Stomach smooth muscle (tissue), 2 donors: Measurements from ENCODE around the gene TRAK2.
"Not testable (repeated sequence)": the region's sequence is repeated elsewhere in the genome, so short reads cannot be mapped to it uniquely, and the experiment has no call there.

Experiments used
- H3K27ac ChIP-seq: one replicate; pipeline ENCODE4 v1.7.0; 2013; ENCODE audit warnings: mild to moderate bottlenecking, low read length, inconsistent platforms
- H3K27me3 ChIP-seq, 2 donors: one replicate each; pipeline ENCODE4 v1.7.0; 2013; ENCODE audit warnings: low read length in 2 of 2; ENCODE audit not compliant: insufficient read depth in 2 of 2, control insufficient read depth in 1 of 2
- H3K36me3 ChIP-seq, 2 donors: one replicate each; pipeline ENCODE4 v1.7.0; 2013; ENCODE audit warnings: low read length in 2 of 2; ENCODE audit not compliant: control insufficient read depth in 2 of 2, insufficient read depth in 2 of 2
- H3K4me1 ChIP-seq: one replicate; pipeline ENCODE4 v1.7.0; 2013; ENCODE audit warnings: low read length; ENCODE audit not compliant: control insufficient read depth, insufficient read depth
- H3K4me3 ChIP-seq, 2 donors: one replicate each; pipeline ENCODE4 v1.7.0; 2013; ENCODE audit warnings: low read length in 2 of 2
- H3K9ac ChIP-seq, 2 donors: one replicate each; pipeline ENCODE4 v1.7.0; 2013; ENCODE audit warnings: low read length in 2 of 2, mild to moderate bottlenecking in 1 of 2
- H3K9me3 ChIP-seq, 2 donors: one replicate each; pipeline ENCODE4 v1.7.0; 2013; ENCODE audit warnings: low read length in 2 of 2; ENCODE audit not compliant: control insufficient read depth in 2 of 2
- donor health status: healthy.
- donor health status: Pancreatic carcinoma.

The TRAK2 gene

DNA sequence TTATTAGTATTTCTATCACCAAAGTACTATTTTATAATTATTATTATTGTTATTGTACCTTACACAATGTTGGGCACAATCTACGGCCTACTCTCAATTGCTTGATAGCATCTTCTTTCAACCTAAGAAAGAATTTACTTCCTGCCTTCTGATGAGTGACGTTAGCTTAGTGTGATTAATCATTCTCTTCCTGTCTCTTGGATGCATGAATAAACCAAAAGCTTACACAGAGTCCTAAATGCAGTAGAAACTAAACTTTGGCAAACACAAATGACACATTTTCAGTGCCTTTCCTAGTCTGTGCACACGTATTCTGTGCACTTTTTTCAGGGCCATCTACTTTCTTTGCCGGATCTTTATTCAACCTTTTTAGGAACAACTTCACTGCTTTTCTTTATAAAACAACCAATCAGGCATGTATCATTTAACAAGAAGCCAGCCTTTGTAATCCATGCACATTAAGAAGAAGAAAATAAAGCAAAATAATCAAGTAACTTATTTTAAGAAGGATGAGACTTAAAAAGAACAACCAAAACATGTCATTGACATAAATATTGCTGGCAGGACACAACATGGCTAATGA, 19.1 kb downstream of the TRAK2 start:
- H3K4me3 ChIP-seq = no peak overlapping the region
- H3K36me3 ChIP-seq = no peaks in the 10 kb centered on the region
- no peaks in the 10 kb centered on the region for H3K27me3 ChIP-seq
- H3K9ac ChIP-seq = peak overlapping the region in 1 of 2 donors; percentile 10
- no peak overlapping the region for H3K27ac ChIP-seq
- no peaks in the 10 kb centered on the region for H3K9me3 ChIP-seq
- H3K4me1 ChIP-seq = no peaks in the 10 kb centered on the region

- no peaks in the 10 kb centered on the region for H3K9me3 ChIP-seq
- no peaks in the 10 kb centered on the region for H3K27me3 ChIP-seq
- no peak overlapping the region for H3K27ac ChIP-seq
- H3K36me3 ChIP-seq = no peaks in the 10 kb centered on the region
- H3K9ac ChIP-seq = no peak overlapping the region
- no peaks in the 10 kb centered on the region for H3K4me1 ChIP-seq
- no peak overlapping the region for H3K4me3 ChIP-seq
Measured at GRCh38 chr2:201430839-201431238, 20.4 kb downstream of the TRAK2 start.

DNA sequence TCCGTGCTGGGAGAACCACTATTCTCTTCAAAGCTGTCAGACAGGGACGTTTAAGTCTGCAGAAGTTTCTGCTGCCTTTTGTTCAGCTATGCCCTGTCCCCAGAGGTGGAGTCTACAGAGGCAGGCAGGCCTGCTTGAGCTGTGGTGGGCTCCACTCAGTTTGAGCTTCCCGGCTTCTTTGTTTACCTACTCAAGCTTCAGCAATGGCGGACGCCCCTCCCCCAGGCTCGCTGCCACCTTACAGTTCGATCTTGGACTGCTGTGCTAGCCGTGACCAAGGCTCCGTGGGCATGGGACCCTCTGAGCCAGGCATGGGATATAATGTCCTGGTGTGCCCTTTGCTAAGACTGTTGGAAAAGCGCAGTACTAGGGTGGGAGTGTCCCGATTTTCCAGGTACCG, 20.9 kb downstream of the TRAK2 start:
- H3K9me3 ChIP-seq, H3K36me3 ChIP-seq, H3K9ac ChIP-seq, H3K4me3 ChIP-seq, H3K27me3 ChIP-seq, H3K27ac ChIP-seq, H3K4me1 ChIP-seq: not testable (repeated sequence)

GRCh38 chr2:201429835-201430234, 21.4 kb downstream of the TRAK2 start:
- not testable (repeated sequence) for H3K9me3 ChIP-seq, H3K4me1 ChIP-seq, H3K4me3 ChIP-seq, H3K9ac ChIP-seq, H3K27me3 ChIP-seq, H3K36me3 ChIP-seq, H3K27ac ChIP-seq

DNA sequence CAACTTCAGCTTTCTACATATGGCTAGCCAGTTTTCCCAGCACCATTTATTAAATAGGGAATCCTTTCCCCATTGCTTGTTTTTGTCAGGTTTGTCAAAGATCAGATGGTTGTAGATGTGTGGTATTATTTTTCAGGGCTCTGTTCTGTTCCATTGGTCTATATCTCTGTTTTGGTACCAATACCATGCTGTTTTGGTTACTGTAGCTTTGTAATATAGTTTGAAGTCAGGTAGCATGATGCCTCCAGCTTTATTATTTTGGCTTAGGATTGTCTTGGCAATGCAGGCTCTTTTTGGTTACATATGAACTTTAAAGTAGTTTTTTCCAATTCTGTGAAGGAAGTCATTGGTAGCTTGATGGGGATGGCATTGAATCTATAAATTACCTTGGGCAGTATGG, 22.9 kb downstream of the TRAK2 start:
- H3K4me1 ChIP-seq, H3K9ac ChIP-seq, H3K9me3 ChIP-seq, H3K36me3 ChIP-seq, H3K4me3 ChIP-seq, H3K27ac ChIP-seq, H3K27me3 ChIP-seq: not testable (repeated sequence)

- H3K36me3 ChIP-seq = no peaks in the 10 kb centered on the region
- no peak overlapping the region for H3K4me3 ChIP-seq
- H3K4me1 ChIP-seq = no peaks in the 10 kb centered on the region
- no peak overlapping the region for H3K9ac ChIP-seq
- no peak overlapping the region for H3K27ac ChIP-seq
- no peaks in the 10 kb centered on the region for H3K27me3 ChIP-seq
- no peaks in the 10 kb centered on the region for H3K9me3 ChIP-seq
Measured at GRCh38 chr2:201425952-201426351, 25.3 kb downstream of the TRAK2 start.

DNA sequence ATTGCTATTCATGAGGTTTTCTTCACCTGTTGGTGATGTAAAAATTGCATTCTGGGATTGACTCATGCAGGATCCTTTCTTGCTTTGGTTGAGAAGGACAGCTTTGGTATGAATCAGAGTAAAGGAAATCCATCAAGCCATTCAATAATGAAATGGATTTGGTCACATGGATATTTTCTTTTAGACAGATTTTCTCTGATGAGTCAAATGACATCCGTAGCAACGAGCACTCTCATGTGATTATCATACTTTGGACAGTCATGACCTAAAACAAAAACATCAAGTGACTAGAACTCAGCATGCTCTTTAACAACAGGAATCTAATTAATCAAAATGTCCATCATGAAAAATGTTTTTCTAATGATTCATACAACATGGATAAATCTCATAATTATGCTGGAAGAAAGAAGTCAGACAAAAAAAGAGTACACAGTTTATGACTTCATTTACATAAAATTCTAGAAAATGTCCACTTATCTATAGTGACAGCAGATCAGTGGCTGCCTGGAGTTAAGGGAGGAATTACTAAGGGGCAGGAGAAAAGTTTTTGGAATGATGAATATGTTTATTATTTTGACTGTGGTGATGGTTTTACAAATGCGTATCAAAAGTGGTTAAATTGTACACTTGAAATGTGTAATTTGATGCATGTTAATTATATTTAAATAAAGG, 30.7 kb downstream of the TRAK2 start:
- Histone ChIP-seq H3K27me3 (no peaks in the 10 kb centered on the region), H3K36me3 (no peaks in the 10 kb centered on the region), H3K9ac (no peak overlapping the region), H3K27ac (no peak overlapping the region), H3K4me3 (no peak overlapping the region), H3K9me3 (no peaks in the 10 kb centered on the region), H3K4me1 (no peaks in the 10 kb centered on the region)

DNA sequence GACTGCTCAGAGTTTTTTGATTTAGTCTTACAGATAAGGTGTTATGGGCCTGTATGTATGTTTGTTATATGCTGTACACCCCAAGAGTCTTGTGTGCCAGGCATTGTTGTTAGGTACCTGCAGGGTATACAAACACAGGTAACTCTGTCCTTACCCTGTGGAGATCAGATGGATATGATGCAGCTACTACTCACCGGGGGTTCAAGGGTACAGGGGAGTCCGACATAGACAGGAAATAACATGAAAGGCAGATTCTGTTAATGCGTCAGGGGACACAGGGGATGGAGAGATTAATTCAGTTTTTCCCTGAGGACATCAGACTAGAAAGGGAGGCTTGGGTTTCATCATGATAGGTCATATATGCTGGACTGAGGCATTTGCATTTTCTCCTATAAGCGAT, 31.3 kb downstream of the TRAK2 start:
- no peak overlapping the region for H3K9ac ChIP-seq
- H3K27me3 ChIP-seq = no peaks in the 10 kb centered on the region
- no peaks in the 10 kb centered on the region for H3K36me3 ChIP-seq
- H3K27ac ChIP-seq = no peak overlapping the region
- no peak overlapping the region for H3K4me3 ChIP-seq
- no peaks in the 10 kb centered on the region for H3K9me3 ChIP-seq
- no peaks in the 10 kb centered on the region for H3K4me1 ChIP-seq

DNA sequence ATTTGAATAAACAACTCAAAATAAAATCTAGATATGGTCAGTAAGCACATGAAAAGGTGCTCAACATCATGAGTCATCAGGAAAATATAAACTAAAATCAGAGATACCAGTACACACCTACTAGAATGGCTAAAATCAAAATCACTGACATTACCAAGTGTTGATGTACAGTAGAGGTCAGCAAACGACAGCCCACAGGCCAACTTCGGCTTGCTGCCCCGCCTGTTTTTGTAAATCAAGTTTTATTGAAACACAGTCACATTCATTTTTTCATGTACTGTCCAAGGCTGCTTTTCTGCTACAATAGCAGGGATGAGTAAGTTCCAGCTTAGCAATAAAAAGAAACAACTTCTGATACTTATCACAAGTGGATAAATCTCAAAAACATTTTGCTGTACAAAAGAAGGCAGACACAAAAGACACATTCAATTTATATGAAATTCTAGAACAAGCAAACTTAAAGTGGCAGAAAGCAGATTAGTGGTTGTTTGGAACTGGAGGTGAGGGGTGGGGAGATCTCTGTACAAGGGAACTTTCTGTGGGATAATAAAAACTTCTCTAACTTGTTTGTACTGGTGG, 32.1 kb downstream of the TRAK2 start:
- H3K9me3 ChIP-seq = no peaks in the 10 kb centered on the region
- no peaks in the 10 kb centered on the region for H3K4me1 ChIP-seq
- H3K27me3 ChIP-seq = no peaks in the 10 kb centered on the region
- no peak overlapping the region for H3K27ac ChIP-seq
- H3K9ac ChIP-seq = no peak overlapping the region
- no peak overlapping the region for H3K4me3 ChIP-seq
- no peaks in the 10 kb centered on the region for H3K36me3 ChIP-seq

GRCh38 chr2:201415149-201415548, 36.1 kb downstream of the TRAK2 start:
- Histone ChIP-seq H3K27ac (no peak overlapping the region), H3K4me3 (no peak overlapping the region), H3K36me3 (no peaks in the 10 kb centered on the region), H3K27me3 (no peaks in the 10 kb centered on the region), H3K9ac (no peak overlapping the region), H3K4me1 (peaks cover 2% of the 10 kb centered on the region), H3K9me3 (no peaks in the 10 kb centered on the region)
